A673 (cell line): ENCODE data around the gene ZNF76.

Experiments used
- CTCF ChIP-seq: fragments of 300-800, 200-600 bp; sonication (generic); conservative IDR thresholded peaks from 2 replicates; pipeline ENCODE4 v1.5.1; 2017; ENCODE audit warnings: low read depth, mild to moderate bottlenecking, antibody characterized with exemption, low read length, moderate library complexity, mixed read lengths
- EZH2 ChIP-seq: fragments of 200-600 bp; sonication (generic); IDR thresholded peaks from 2 replicates; pipeline ENCODE4 v1.6.1; 2017; ENCODE audit warnings: borderline replicate concordance, low read depth, mild to moderate bottlenecking, mixed read lengths, antibody characterized with exemption, low read length; ENCODE audit not compliant: poor library complexity, severe bottlenecking

- no peak for TF ChIP-seq CTCF
- TF ChIP-seq EZH2 = no peak
Measured at GRCh38 chr6:35300848-35301247, 41.3 kb downstream of the ZNF76 start.
